AG09319 (cell line): ENCODE results near the gene TSEN54.

Source experiments
- DNase-seq: peaks from one replicate; pipeline ENCODE4 v3.0.0-alpha.2; 2010; ENCODE audit warnings: low read depth; ENCODE audit errors: extremely low read depth
- CTCF ChIP-seq: IDR thresholded peaks from 2 replicates; pipeline ENCODE4 v1.5.1; 2011; ENCODE audit warnings: low read depth, mild to moderate bottlenecking, inconsistent platforms, low read length, moderate library complexity

The TSEN54 gene

GRCh38 chr17:75509528-75510258 is 6.6 kb upstream of the TSEN54 start:
- no peak for DNase-seq
- no peak for TF ChIP-seq CTCF

DNA sequence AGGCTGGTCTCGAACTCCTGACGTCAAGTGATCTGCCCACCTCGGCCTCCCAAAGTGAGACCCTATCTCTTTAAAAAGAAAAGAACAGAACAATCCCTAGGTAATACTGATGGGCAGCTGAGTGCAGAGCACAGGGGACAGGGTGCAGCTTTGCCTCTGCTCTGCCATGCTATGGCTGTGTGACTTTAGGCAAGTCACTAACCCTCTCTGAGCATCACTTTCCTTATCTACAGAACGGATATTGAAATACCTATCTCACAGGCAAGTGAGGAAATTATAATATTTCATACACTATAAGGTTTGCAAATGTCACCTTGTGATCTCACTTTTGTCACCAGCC is 5.1 kb upstream of the TSEN54 start:
- no peak for TF ChIP-seq CTCF
- DNase-seq, result no peak

DNA sequence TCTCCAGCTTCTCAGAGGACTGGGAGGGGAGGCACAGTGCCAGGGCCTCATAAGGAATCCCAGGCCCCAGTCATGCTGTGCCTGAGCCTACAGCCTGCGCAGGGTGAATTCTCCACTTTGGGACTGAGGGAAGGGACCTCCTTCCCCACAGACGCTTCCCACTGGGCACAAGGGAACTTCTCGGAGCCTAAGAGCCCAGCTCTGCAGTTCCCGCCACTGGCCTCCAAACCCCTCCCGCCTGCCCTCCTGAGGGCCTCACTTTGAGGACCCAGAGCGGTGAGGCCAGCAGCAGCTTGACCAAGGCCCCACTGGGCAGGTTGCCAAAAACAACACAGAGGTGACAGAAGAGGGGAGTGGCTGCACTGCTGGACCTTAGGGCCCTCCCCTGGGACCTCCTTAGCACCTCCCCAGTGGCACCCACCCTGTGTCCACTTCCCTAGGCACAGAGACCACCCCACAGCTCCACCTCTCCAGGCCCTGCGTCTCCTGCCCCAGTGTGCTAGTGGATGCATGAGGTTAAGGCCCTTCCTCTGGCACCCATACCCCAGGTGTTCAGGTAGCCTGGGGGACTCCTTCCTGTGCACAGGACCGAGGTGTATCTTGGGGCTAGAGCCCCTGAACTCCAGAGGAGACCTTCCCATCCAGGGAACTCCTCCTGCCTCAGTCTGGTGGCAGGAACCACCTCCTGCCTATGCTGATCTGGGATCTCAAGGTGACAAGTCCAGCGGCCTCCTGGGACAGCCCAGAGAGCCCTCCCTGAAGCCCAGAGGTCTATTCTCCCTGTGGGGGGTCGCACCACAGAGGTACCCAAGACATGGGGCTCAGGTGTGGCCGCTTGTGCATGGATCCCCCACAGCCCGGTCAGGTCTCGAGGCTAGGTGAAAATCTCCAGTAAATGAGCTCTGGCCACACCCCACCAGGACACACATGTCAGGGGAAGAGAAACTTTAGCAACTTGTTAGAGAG is 4.4 kb upstream of the TSEN54 start:
- DNase-seq, result no peak
- no peak for TF ChIP-seq CTCF

GRCh38 chr17:75512926-75513640 is 3.2 kb upstream of the TSEN54 start:
- DNase-seq, result no peak
- no peak for TF ChIP-seq CTCF

DNA sequence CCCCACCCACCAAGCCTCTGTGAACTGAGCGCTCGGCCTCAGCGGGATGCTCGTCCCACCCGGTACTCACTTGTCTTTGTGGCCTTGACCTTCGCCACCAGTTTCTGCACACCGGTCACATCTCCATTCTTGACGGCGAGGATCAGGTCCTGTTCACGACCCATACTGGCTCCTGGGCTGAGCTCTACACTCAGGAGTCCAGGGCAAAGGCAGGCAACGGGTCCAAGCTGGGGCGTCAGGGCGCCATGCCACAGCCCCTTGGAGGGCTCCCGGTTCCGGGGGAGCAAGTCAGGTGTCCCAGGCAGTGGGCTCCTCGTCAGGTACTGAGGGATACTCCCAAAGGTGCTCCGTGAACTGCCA is 2.7 kb upstream of the TSEN54 start:
- no peak for DNase-seq
- no peak for TF ChIP-seq CTCF

DNA sequence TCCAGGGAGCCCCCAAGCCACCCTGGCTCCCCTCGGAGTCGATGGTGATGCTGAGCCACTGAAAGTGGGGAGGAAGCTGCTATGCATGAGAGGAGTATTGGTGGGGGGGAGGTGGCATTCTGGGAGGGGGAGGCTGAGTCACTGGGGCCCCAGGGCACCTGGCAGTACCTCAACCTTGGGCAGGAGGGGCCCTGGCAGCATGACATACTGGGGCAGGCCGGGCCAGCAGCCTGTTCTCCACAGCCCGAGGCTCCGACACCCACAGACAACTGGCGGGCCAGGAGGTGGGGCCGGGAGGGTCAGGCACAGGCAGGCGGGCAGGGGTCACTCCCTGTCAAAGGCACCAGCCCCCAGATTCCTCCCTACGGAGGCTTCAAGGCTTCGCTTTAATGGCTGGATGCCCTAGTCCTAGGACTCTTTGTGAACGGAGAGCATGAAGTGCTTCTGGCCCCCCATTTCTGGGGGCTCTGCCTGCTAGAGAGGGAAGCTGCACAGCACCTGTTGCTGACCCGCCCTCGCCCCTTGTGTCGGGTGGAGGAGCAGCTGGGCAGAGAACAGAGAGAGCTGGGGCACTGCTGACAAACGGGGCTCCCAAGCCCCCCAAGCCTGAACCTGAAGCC is 1.9 kb upstream of the TSEN54 start:
- TF ChIP-seq CTCF, result no peak
- DNase-seq, result no peak
